WTC11 (cell line): ENCODE data around the gene SCAF8. TPM values are rescaled to one million over a fixed set of nuclear protein-coding genes. Genes with fewer than 3 reads are reported as not detected.

Source experiments
- ATF6 ChIP-seq: sonication (generic); formaldehyde crosslinking; IDR thresholded peaks from 2 replicates; pipeline ENCODE4 v1.8.1; 2023; ENCODE audit warnings: mild to moderate bottlenecking, missing genetic modification reagents
- CBFB ChIP-seq: sonication (generic); formaldehyde crosslinking; IDR thresholded peaks from 2 replicates; pipeline ENCODE4 v1.8.1; 2022; ENCODE audit warnings: mild to moderate bottlenecking, low read depth, missing genetic modification reagents
- E2F4 ChIP-seq: sonication (generic); formaldehyde crosslinking; IDR thresholded peaks from 2 replicates; pipeline ENCODE4 v1.8.1; 2022; ENCODE audit warnings: low read depth, mild to moderate bottlenecking, moderate library complexity, missing genetic modification reagents, borderline replicate concordance
- E2F5 ChIP-seq: sonication (generic); formaldehyde crosslinking; IDR thresholded peaks from 2 replicates; pipeline ENCODE4 v1.8.1; 2022; ENCODE audit warnings: mild to moderate bottlenecking, moderate library complexity, missing genetic modification reagents
- EMX1 ChIP-seq: fragments of 250-450 bp; sonication (Bioruptor Pico); IDR thresholded peaks from 2 replicates; pipeline ENCODE4 v1.8.0; 2021; ENCODE audit warnings: mild to moderate bottlenecking
- ETV6 ChIP-seq: sonication (generic); formaldehyde crosslinking; IDR thresholded peaks from 2 replicates; pipeline ENCODE4 v1.8.1; 2022; ENCODE audit warnings: mild to moderate bottlenecking, missing genetic modification reagents
- GABPB1 ChIP-seq: sonication (generic); formaldehyde crosslinking; IDR thresholded peaks from 2 replicates; pipeline ENCODE4 v1.8.1; 2023; ENCODE audit warnings: mild to moderate bottlenecking, missing genetic modification reagents
- GTF2I ChIP-seq: fragments of 250-450 bp; sonication (Bioruptor Pico); conservative IDR thresholded peaks from 2 replicates; pipeline ENCODE4 v1.4.0; 2021; ENCODE audit warnings: mild to moderate bottlenecking
- HMGA2 ChIP-seq: fragments of 250-450 bp; sonication (Bioruptor Pico); IDR thresholded peaks from 2 replicates; pipeline ENCODE4 v1.4.0; 2021; ENCODE audit warnings: mild to moderate bottlenecking, moderate library complexity
- HMGXB4 ChIP-seq: sonication (generic); formaldehyde crosslinking; IDR thresholded peaks from 2 replicates; pipeline ENCODE4 v1.8.1; 2023; ENCODE audit warnings: mild to moderate bottlenecking, moderate library complexity, missing genetic modification reagents
- IRF2 ChIP-seq: sonication (generic); formaldehyde crosslinking; IDR thresholded peaks from 2 replicates; pipeline ENCODE4 v1.8.0; 2022; ENCODE audit warnings: low read depth, missing genetic modification reagents, borderline replicate concordance
- JUN ChIP-seq: sonication (generic); formaldehyde crosslinking; IDR thresholded peaks from 2 replicates; pipeline ENCODE4 v1.8.0; 2023; ENCODE audit warnings: mild to moderate bottlenecking, missing genetic modification reagents
- MYBL2 ChIP-seq: sonication (generic); formaldehyde crosslinking; IDR thresholded peaks from 2 replicates; pipeline ENCODE4 v1.8.1; 2023; ENCODE audit warnings: mild to moderate bottlenecking, moderate library complexity, missing genetic modification reagents
- NFYB ChIP-seq: sonication (generic); formaldehyde crosslinking; conservative IDR thresholded peaks from 2 replicates; pipeline ENCODE4 v1.8.0; 2022; ENCODE audit warnings: low read depth, missing genetic modification reagents
- RELA ChIP-seq: sonication (generic); formaldehyde crosslinking; IDR thresholded peaks from 2 replicates; pipeline ENCODE4 v1.8.1; 2022; ENCODE audit warnings: missing genetic modification reagents, mild to moderate bottlenecking, borderline replicate concordance
- SP1 ChIP-seq: sonication (generic); formaldehyde crosslinking; conservative IDR thresholded peaks from 2 replicates; pipeline ENCODE4 v1.8.1; 2022; ENCODE audit warnings: missing genetic modification reagents
- TP53 ChIP-seq: sonication (generic); formaldehyde crosslinking; IDR thresholded peaks from 2 replicates; pipeline ENCODE4 v1.8.1; 2023; ENCODE audit warnings: mild to moderate bottlenecking, missing genetic modification reagents
- USF1 ChIP-seq: sonication (generic); formaldehyde crosslinking; IDR thresholded peaks from 2 replicates; pipeline ENCODE4 v1.8.0; 2022; ENCODE audit warnings: mild to moderate bottlenecking, missing genetic modification reagents
- ZBTB21 ChIP-seq: sonication (generic); formaldehyde crosslinking; IDR thresholded peaks from 2 replicates; pipeline ENCODE4 v1.8.1; 2023; ENCODE audit warnings: mild to moderate bottlenecking, missing genetic modification reagents, borderline replicate concordance
- ZNF138 ChIP-seq: sonication (generic); formaldehyde crosslinking; conservative IDR thresholded peaks from 2 replicates; pipeline ENCODE4 v1.8.1; 2022; ENCODE audit warnings: mild to moderate bottlenecking, moderate library complexity, missing genetic modification reagents
- ZNF263 ChIP-seq: sonication (generic); formaldehyde crosslinking; IDR thresholded peaks from 2 replicates; pipeline ENCODE4 v1.8.1; 2022; ENCODE audit warnings: low read depth, mild to moderate bottlenecking, moderate library complexity, missing genetic modification reagents
- ZNF423 ChIP-seq: fragments of 250-450 bp; sonication (Bioruptor Pico); IDR thresholded peaks from 2 replicates; pipeline ENCODE4 v2.1.2; 2022; ENCODE audit warnings: mild to moderate bottlenecking, moderate library complexity
- total RNA-seq: library from RNA; stranded (reverse); gene quantifications from 3 replicates; pipeline ENCODE4 v1.2.3, GENCODE V29; 2021
- TF ChIP-seq, protein P1 (sequence below): fragments of 250-450 bp; sonication (Bioruptor Pico); IDR thresholded peaks from 2 replicates; pipeline ENCODE4 v1.9.0; 2021; ENCODE audit warnings: mild to moderate bottlenecking
- TF ChIP-seq, protein P2 (sequence below): sonication (generic); formaldehyde crosslinking; IDR thresholded peaks from 2 replicates; pipeline ENCODE4 v1.8.1; 2023; ENCODE audit warnings: mild to moderate bottlenecking, missing genetic modification reagents, moderate library complexity
- TF ChIP-seq, protein P3 (sequence below): sonication (generic); formaldehyde crosslinking; IDR thresholded peaks from 2 replicates; pipeline ENCODE4 v1.8.0; 2023; ENCODE audit warnings: missing genetic modification reagents

The SCAF8 gene
- total RNA-seq, 1 experiment from 2014 or later: 40.7 TPM

DNA sequence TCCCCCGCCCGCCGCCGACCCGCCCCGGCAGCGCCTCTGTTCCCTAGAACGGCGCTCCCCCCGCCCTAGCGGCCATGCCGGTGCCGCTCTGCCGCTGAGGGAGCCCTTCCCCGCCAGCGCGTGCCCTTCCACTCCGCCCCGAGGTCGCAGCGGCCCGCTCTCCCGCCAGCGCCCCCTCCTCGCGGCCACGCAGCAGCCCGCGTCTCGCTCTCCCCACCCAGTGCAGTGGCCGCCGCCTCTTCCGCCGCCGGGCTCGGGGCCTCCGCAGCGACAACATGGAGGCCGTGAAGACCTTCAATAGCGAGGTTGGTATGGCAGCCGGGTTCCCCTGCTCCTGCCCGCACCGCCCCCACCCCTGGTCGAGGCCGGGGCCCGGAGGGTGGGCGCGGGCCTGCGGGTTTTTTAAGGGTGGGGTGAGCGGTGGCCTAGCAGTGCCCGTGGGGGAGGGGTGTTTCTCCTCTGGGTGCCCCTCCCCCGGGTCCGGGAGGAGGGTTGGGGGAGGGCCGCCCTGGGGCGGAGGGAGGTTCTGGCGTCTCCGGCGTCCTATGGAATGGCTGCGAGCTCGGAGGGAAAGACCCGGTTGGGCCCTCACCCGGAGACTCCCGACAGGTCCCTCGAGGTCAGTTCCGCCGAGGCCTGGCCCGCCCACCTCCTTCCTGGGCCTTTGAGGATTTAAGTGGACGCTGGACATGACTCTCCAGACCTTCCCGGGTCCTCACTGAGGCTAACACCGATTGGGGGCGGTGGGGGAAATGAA is 588 bp downstream of the SCAF8 start (continued):
- no peak for TF ChIP-seq ETV6 (CRISPR knock-in tag)
- TF ChIP-seq ATF6 (CRISPR knock-in tag): no peak
- peak; percentile 18 for TF ChIP-seq USF1
- peak; percentile 84 for TF ChIP-seq ZNF423 (CRISPR knock-in tag)
- peak; percentile 94; the same call in 1 of the 2 replicates for TF ChIP-seq HMGXB4
- TF ChIP-seq, protein P1, sequence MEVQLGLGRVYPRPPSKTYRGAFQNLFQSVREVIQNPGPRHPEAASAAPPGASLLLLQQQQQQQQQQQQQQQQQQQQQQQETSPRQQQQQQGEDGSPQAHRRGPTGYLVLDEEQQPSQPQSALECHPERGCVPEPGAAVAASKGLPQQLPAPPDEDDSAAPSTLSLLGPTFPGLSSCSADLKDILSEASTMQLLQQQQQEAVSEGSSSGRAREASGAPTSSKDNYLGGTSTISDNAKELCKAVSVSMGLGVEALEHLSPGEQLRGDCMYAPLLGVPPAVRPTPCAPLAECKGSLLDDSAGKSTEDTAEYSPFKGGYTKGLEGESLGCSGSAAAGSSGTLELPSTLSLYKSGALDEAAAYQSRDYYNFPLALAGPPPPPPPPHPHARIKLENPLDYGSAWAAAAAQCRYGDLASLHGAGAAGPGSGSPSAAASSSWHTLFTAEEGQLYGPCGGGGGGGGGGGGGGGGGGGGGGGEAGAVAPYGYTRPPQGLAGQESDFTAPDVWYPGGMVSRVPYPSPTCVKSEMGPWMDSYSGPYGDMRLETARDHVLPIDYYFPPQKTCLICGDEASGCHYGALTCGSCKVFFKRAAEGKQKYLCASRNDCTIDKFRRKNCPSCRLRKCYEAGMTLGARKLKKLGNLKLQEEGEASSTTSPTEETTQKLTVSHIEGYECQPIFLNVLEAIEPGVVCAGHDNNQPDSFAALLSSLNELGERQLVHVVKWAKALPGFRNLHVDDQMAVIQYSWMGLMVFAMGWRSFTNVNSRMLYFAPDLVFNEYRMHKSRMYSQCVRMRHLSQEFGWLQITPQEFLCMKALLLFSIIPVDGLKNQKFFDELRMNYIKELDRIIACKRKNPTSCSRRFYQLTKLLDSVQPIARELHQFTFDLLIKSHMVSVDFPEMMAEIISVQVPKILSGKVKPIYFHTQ (CRISPR knock-in tag): 0 out of 2 replicates have a peak, but pooled peaks have one; percentile 17
- TF ChIP-seq, protein P2, sequence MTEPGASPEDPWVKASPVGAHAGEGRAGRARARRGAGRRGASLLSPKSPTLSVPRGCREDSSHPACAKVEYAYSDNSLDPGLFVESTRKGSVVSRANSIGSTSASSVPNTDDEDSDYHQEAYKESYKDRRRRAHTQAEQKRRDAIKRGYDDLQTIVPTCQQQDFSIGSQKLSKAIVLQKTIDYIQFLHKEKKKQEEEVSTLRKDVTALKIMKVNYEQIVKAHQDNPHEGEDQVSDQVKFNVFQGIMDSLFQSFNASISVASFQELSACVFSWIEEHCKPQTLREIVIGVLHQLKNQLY (CRISPR knock-in tag): 0 out of 2 replicates have a peak, but pooled peaks have one; percentile 24
- TF ChIP-seq ZNF263: 0 out of 2 replicates have a peak, but pooled peaks have one; percentile 26
- 0 out of 2 replicates have a peak, but pooled peaks have one; percentile 6 for TF ChIP-seq ZNF138
- TF ChIP-seq E2F5 (CRISPR knock-in tag): 0 out of 2 replicates have a peak, but pooled peaks have one; percentile 41
- TF ChIP-seq RELA (CRISPR knock-in tag): no peak
- TF ChIP-seq ZBTB21: no peak
- TF ChIP-seq TP53 (CRISPR knock-in tag): peak; percentile 46
- TF ChIP-seq E2F4 (CRISPR knock-in tag): no peak
- TF ChIP-seq SP1 (CRISPR knock-in tag): peak; percentile 70
- TF ChIP-seq JUN (CRISPR knock-in tag): no peak
- TF ChIP-seq, protein P3, sequence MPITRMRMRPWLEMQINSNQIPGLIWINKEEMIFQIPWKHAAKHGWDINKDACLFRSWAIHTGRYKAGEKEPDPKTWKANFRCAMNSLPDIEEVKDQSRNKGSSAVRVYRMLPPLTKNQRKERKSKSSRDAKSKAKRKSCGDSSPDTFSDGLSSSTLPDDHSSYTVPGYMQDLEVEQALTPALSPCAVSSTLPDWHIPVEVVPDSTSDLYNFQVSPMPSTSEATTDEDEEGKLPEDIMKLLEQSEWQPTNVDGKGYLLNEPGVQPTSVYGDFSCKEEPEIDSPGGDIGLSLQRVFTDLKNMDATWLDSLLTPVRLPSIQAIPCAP (CRISPR knock-in tag): no peak
- peak; percentile 73 for TF ChIP-seq NFYB (CRISPR knock-in tag)
- TF ChIP-seq MYBL2 (CRISPR knock-in tag): no peak; the same call in 1 of the 2 replicates
- TF ChIP-seq GABPB1 (CRISPR knock-in tag): peak; percentile 5
- TF ChIP-seq GTF2I (CRISPR knock-in tag): no peak
- no peak for TF ChIP-seq EMX1
- TF ChIP-seq IRF2: peak; percentile 22; the same call in 1 of the 2 replicates
- TF ChIP-seq CBFB (CRISPR knock-in tag): no peak
- TF ChIP-seq HMGA2 (CRISPR knock-in tag): no peak; the same call in 1 of the 2 replicates
